Measurements from ENCODE around the gene KCNH1. TPM values are rescaled to one million over a fixed set of nuclear protein-coding genes. Genes with fewer than 3 reads are reported as not detected.

KCNH1 gene
- total and polyA plus RNA-seq, 2 of the 4 experiments (the other 2 are of a cell fraction) = 0.27 to 0.54 TPM

DNA sequence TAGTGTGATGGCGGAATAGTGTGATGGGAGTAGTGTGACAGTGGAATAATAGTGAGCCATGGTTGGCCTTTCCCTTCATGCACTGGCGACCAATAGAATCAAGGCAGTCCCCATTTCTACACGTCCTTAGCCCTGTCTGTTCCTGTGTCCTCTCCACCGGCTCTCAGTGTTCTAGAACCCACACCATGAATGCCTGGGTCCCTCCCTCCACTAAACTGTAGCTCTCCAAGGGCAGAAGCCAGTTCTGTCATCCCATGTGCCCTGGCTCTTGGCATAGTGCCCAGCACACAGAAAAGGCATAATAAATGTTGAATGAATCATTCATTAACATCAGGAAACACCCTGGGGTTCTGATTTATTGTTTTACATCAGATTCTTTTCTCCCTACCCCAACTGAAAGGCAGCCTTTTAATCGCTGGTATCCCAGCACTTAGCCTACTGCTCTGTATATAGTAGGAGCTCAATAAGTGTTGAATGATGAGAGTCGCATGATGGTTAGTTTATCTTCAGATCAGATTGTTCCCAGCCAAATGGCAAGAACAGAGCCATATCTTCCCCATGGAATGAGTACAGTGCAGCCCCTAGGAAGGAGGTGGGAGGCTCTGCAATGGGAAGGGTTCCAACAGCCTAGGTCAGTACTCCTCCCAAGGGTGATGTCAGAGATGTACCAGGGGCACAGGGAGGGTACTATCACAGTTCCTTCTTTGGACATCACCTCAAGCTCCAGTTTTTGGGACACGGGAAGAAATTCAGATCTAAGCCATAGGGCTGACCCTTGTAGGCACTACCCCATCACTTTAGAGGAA is 479.6 kb downstream of the KCNH1 start:
- no peak overlapping the region for H4K91ac ChIP-seq (ENCODE audit: insufficient read depth, low read depth, low read length)
- no peak overlapping the region for H3K27ac ChIP-seq (ENCODE audit: insufficient read depth, low read length)
- H2AK5ac ChIP-seq (ENCODE audit: low read depth, low read length) = no peak overlapping the region
- ATAC-seq (ENCODE audit: low read depth) (no peak), DNase-seq (no peak)
- no peak overlapping the region for H2BK5ac ChIP-seq (ENCODE audit: low read depth, low read length, poor library complexity, severe bottlenecking)
- H4K20me1 ChIP-seq (ENCODE audit: insufficient read depth, low read length) = no peaks in the 10 kb centered on the region
- no peaks in the 10 kb centered on the region for H3K9me3 ChIP-seq (ENCODE audit: control insufficient read depth, insufficient read depth, low read length)
- dilution Hi-C loops (cut with HindIII; ENCODE audit: low sequenced_read_pairs, unreplicated experiment) (no loop called here), in situ Hi-C loops (cut with MboI; ENCODE audit: low sequenced_read_pairs) (no loop called here), intact Hi-C loops (cut with micrococcal nuclease) (no loop called here)
- H2AK9ac ChIP-seq (replicated peaks; ENCODE audit: low read depth, low read length, poor library complexity) = no peak overlapping the region
- POLR2A ChIA-PET (ENCODE audit: unreplicated experiment) = no interaction called here
- no peaks in the 10 kb centered on the region for H3K9me1 ChIP-seq (ENCODE audit: insufficient read depth, low read length)
- CTCF ChIA-PET = no interaction called here
- no peak overlapping the region for H3K4me2 ChIP-seq (ENCODE audit: low read depth, low read length)
- H3K79me1 ChIP-seq (ENCODE audit: low read depth in 1 of 2, low read length in 2 of 2) = no peaks in the 10 kb centered on the region
- no peak overlapping the region for H2BK20ac ChIP-seq (ENCODE audit: low read depth, low read length)
- H3K4ac ChIP-seq (ENCODE audit: low read depth, low read length) = no peak overlapping the region
- no peak overlapping the region for H2AFZ ChIP-seq (replicated peaks; ENCODE audit: low read length, poor library complexity)
- H3K23ac ChIP-seq (ENCODE audit: low read depth, low read length) = no peak overlapping the region
- H4K8ac ChIP-seq (ENCODE audit: low read depth in 2 of 2, low read length in 2 of 2) = no peak overlapping the region
- no peak overlapping the region for H3K4me3 ChIP-seq (ENCODE audit: insufficient read depth, low read depth, low read length)
- H3K27me3 ChIP-seq (ENCODE audit: control insufficient read depth, insufficient read depth, low read length) = no peaks in the 10 kb centered on the region
- no peak overlapping the region for H3K18ac ChIP-seq (ENCODE audit: low read depth, low read length)
- 100% methylated on average over 1 of the region's 7 CpGs; no CpG with 5 or more reads in 1 of the 2 experiments for WGBS, 2 experiments (ENCODE audit: extremely low coverage in 2 of 2, insufficient read length in 1 of 2)
- BruUV-seq (replicated peaks) = no TSS peak
- H2BK120ac ChIP-seq (ENCODE audit: low read depth, low read length) = no peak overlapping the region
- no peak overlapping the region for H3K14ac ChIP-seq (replicated peaks; ENCODE audit: low read depth, low read length)
- H3K4me1 ChIP-seq (ENCODE audit: control insufficient read depth, insufficient read depth, low read length) = no peaks in the 10 kb centered on the region; the same call in 1 of the 2 replicates
- TF ChIP-seq, protein P1, sequence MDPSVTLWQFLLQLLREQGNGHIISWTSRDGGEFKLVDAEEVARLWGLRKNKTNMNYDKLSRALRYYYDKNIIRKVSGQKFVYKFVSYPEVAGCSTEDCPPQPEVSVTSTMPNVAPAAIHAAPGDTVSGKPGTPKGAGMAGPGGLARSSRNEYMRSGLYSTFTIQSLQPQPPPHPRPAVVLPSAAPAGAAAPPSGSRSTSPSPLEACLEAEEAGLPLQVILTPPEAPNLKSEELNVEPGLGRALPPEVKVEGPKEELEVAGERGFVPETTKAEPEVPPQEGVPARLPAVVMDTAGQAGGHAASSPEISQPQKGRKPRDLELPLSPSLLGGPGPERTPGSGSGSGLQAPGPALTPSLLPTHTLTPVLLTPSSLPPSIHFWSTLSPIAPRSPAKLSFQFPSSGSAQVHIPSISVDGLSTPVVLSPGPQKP (IDR thresholded peaks at IDR 0.05; ENCODE audit: borderline replicate concordance, low read depth, low read length) = no peak
- TF ChIP-seq CHD1 (IDR thresholded peaks at IDR 0.05; ENCODE audit: low read depth, low read length) = no peak
- no peak for TF ChIP-seq RAD21 (IDR thresholded peaks at IDR 0.05; ENCODE audit: low read length)
- no peak for TF ChIP-seq MXI1 (IDR thresholded peaks at IDR 0.05; ENCODE audit: borderline replicate concordance, low read depth, low read length)
- TF ChIP-seq RCOR1 (IDR thresholded peaks at IDR 0.05; ENCODE audit: insufficient replicate concordance, low read length) = no peak
- no peak for TF ChIP-seq BHLHE40 (IDR thresholded peaks at IDR 0.05; ENCODE audit: low read depth, low read length)
- TF ChIP-seq POLR2A (IDR thresholded peaks at IDR 0.05; ENCODE audit: low read depth, low read length) = no peak
- TF ChIP-seq, protein P2, sequence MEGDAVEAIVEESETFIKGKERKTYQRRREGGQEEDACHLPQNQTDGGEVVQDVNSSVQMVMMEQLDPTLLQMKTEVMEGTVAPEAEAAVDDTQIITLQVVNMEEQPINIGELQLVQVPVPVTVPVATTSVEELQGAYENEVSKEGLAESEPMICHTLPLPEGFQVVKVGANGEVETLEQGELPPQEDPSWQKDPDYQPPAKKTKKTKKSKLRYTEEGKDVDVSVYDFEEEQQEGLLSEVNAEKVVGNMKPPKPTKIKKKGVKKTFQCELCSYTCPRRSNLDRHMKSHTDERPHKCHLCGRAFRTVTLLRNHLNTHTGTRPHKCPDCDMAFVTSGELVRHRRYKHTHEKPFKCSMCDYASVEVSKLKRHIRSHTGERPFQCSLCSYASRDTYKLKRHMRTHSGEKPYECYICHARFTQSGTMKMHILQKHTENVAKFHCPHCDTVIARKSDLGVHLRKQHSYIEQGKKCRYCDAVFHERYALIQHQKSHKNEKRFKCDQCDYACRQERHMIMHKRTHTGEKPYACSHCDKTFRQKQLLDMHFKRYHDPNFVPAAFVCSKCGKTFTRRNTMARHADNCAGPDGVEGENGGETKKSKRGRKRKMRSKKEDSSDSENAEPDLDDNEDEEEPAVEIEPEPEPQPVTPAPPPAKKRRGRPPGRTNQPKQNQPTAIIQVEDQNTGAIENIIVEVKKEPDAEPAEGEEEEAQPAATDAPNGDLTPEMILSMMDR (conservative IDR thresholded peaks at IDR 0.05; ENCODE audit: low read depth, low read length) = no peak
- TF ChIP-seq RFX5 (IDR thresholded peaks at IDR 0.05; ENCODE audit: low read depth, low read length) = no peak
- H4K5ac ChIP-seq (ENCODE audit: low read depth, low read length) = no peak overlapping the region
- no peak overlapping the region for H2BK15ac ChIP-seq (ENCODE audit: low read depth, low read length)
- no peak overlapping the region for H3K9ac ChIP-seq (ENCODE audit: low read depth, low read length)
- no peak overlapping the region for H3K56ac ChIP-seq (ENCODE audit: extremely low read depth, insufficient read depth, low read length)
- no peaks in the 10 kb centered on the region for H3K36me3 ChIP-seq (ENCODE audit: control insufficient read depth, insufficient read depth, low read length)
